Central memory CD4-positive, alpha-beta T cell (primary cell): Measurements from ENCODE around the gene CAPN9.
"Not testable (repeated sequence)": the region's sequence is repeated elsewhere in the genome, so short reads cannot be mapped to it uniquely, and the experiment has no call there.

Source experiments
- DNase-seq: peaks from one replicate; pipeline ENCODE4 v3.0.0; 2022
- total RNA-seq, 3 experiments: gene quantifications; one replicate each; lab custom pipeline; 2026; lab: John Stamatoyannopoulos, UW

The CAPN9 gene, protein sequence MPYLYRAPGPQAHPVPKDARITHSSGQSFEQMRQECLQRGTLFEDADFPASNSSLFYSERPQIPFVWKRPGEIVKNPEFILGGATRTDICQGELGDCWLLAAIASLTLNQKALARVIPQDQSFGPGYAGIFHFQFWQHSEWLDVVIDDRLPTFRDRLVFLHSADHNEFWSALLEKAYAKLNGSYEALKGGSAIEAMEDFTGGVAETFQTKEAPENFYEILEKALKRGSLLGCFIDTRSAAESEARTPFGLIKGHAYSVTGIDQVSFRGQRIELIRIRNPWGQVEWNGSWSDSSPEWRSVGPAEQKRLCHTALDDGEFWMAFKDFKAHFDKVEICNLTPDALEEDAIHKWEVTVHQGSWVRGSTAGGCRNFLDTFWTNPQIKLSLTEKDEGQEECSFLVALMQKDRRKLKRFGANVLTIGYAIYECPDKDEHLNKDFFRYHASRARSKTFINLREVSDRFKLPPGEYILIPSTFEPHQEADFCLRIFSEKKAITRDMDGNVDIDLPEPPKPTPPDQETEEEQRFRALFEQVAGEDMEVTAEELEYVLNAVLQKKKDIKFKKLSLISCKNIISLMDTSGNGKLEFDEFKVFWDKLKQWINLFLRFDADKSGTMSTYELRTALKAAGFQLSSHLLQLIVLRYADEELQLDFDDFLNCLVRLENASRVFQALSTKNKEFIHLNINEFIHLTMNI
- 0 reads per million in 3 experiments for total RNA-seq

GRCh38 chr1:230747127-230747730, at the start of gene CAPN9:
Gene CAPN9 (plus strand): TSS chr1:230747388. CDS start chr1:230747497, 109 bp downstream.
- no peak for DNase-seq

DNA sequence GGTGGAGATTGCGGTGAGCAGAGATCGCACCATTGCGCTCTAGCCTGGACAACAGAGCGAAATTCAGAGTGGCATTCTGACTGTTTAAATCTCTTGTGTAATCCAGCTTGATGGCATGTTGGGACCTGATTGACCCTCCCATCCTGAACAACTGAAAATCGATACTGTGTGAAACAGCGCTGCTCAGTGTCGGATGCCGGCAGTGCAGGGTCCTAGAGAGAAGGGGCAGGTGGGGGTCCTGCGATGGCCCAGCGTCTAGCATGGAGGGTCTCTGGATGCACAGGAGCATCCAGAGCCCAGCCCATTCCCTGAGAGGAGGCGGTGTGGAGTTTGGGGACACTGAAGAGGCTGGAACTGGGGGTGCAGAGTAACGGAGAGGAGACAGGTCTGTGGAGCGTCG, 49.1 kb upstream of the CAPN9 start:
- DNase-seq: no peak

- DNase-seq: not testable (repeated sequence)
Observed at GRCh38 chr1:230698964-230699363, 48.2 kb upstream of the CAPN9 start.

DNA sequence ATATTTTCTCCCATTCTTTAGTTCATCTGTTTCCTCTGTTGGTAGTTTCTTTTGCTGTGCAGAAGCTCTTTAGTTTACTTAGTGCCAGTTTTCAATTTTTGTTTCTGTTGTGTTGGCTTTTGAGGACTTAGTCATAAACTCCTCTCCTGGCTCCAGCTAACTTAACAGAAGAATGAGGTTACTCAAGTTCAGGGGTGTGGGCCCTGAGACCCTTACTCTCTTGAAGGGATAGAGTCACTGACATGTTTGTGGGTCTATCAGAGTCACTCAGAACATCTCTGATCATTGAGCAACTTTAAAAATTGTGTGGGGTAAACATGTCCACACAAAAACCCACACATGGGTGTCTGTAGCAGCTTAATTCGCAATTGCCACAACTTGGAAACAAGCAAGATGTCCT, 47.5 kb upstream of the CAPN9 start:
- no peak for DNase-seq

- no peak for DNase-seq
Observed at GRCh38 chr1:230700132-230700531, 47.1 kb upstream of the CAPN9 start.

DNA sequence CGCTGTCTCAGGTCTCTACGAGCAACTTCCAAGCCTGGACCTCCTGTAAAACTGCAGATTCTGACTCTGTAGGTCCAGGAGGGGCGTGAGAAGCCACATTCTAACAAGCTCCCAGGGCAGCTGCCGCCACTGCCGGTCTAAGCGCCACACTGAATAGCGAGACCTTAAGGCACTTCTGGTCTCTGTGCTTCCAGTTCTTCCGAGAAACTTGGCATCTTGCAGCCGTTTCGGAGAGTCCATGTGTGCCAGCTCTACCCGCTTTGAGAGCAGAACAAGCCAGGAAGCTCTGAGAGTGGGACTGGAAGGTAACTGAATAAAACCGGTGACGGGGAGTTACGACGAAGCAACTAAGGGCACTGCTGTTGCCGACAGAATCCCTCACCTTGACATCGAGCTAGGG, 45.8 kb upstream of the CAPN9 start:
- no peak for DNase-seq

GRCh38 chr1:230701895-230702768, 45.1 kb upstream of the CAPN9 start:
- DNase-seq: no peak

DNA sequence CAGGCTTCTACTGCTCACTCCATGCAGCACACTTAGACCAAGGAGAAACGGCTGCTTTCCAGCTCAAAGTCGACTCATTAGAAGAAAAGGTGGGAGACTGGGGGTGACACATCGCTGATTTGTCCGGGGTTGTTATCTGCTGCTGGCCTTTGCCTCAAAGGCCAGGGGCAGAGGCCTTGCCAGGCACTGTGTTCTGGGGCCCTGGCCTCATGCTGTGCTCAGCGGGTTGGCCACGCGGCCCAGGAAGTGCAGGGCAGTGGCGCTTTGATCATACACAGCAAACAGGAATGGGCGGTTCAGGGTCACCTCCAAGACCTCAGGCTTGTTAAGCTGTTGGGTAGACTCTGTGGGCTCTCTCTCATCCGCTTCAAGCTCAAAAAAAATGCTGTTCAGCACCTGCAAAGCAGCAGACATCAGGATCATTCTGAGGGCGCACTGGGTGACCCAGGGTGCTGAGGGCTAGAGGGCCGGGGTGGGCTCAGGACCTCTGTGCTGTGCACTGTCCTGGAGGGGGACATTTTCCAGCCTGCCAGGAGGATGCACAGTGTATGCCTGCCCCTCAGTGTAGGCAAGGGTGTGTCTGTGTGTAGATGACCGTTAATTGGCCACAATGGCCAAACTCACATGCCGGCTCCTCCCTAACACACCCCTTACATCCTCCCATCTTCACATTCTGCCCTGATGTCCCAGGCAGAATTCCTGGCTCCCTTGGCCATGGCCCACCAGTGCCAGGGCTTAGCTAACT, 44.1 kb upstream of the CAPN9 start:
- DNase-seq: no peak

- DNase-seq: no peak
Observed at GRCh38 chr1:230703679-230704385, 43.4 kb upstream of the CAPN9 start.

- no peak for DNase-seq
Observed at GRCh38 chr1:230704830-230705229, 42.4 kb upstream of the CAPN9 start.

DNA sequence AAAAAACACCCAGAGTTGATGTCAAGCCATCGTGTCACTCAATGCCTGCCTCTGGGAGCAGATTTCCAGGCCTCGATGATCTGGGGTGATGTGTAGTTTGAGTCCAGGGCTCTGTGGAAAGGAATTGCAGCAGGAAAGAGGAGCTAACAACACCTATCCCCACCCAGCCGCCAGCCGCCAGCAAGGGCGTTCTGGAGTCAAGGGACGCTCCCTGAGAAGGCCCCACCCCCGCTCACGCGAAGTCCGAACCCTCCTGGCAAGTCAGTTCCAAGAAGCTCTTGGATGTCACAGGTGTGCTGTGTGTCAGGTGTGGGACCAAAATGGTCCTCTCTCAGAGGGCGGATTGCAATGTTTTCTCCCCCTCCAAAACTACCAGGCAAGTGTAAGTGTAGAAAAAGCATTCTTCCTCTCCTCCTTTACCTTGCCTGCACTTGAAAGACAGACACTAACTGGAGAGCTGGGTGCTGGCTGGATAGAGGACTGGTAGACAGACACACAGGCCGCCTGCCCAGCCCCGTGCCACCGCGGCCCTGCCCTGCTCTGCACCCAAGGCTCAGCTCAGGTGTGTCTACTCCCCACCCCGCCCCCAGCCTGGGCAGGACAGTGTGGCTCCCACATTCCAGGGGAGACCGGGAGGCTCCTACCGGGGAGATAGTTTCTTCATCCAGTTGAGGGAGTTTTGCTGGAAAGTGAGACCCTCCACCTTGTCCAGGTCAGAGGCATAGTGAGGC, 41.7 kb upstream of the CAPN9 start:
- DNase-seq: no peak

- DNase-seq: no peak
Observed at GRCh38 chr1:230706020-230706699, 41.0 kb upstream of the CAPN9 start.

GRCh38 chr1:230706887-230707731, 40.1 kb upstream of the CAPN9 start:
- DNase-seq: no peak

GRCh38 chr1:230707732-230708630, 39.2 kb upstream of the CAPN9 start:
- DNase-seq: no peak

DNA sequence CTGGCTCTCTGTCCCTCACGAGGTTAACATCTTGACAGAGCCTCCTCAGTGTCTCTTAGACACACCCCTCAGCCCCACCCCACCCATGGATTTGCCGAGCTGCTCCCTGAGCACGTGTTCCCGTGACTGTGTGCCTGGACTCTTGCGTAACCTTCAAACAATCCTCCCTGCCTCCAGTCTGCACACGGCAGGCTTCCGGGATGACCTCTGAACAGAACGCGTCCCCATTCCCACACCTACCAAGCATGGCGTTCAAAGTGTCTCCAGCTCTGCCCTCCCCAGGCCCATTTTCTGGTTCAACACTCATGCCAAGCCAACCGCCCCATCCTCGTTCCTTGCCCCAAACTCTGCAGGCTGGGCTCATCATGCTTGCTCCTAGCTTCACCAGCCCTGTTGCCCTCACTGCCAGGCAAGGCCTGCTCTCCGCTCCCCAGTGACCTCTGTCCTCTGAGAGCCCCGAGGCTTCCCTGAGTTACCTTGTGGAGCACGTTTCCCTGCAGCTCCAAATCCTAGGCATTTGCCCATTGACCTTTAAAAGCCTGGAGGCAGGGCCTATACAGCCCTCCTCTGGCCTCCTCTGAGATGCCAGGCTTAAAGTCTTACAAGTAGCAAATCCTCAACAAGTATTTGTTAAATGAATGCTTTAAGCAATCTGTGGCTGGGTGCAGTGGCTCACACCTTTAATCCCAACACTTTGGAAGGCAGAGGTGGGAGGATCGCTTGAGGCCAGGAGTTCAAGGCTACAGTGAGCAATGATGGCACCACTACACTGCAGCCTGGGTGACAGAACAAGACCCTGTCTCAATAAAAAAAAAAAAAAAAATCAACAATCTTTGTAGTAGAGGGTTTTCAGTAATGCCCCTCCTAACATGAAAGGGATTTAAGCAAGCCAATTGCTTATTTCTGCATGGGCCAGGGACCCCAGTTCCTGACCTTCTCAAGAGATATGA, 38.3 kb upstream of the CAPN9 start:
- no peak for DNase-seq
